Measurements from ENCODE around the gene SLC5A1.

The SLC5A1 gene

GRCh38 chr22:32044913-32045312, 1.9 kb downstream of the SLC5A1 start:
- H3K4me3 ChIP-seq (ENCODE audit: low read length), result no peak overlapping the region
- no peak for DNase-seq (ENCODE audit: low read depth, low spot score)

GRCh38 chr22:32048069-32048468, 5.0 kb downstream of the SLC5A1 start:
- H3K4me3 ChIP-seq (ENCODE audit: low read length), result no peak overlapping the region
- no peak for DNase-seq (ENCODE audit: low read depth, low spot score)

- no peak overlapping the region for H3K4me3 ChIP-seq (ENCODE audit: low read length)
- DNase-seq (ENCODE audit: low read depth, low spot score), result peak; percentile 74
Observed at GRCh38 chr22:32050678-32051515, 7.8 kb downstream of the SLC5A1 start.

- no peak overlapping the region for H3K4me3 ChIP-seq (ENCODE audit: low read length)
- no peak for DNase-seq (ENCODE audit: low read depth, low spot score)
Observed at GRCh38 chr22:32052244-32052643, 9.2 kb downstream of the SLC5A1 start.

- H3K4me3 ChIP-seq (ENCODE audit: low read length), result no peak overlapping the region
- DNase-seq (ENCODE audit: low read depth, low spot score), result no peak
Observed at GRCh38 chr22:32052936-32053791, 10.1 kb downstream of the SLC5A1 start.

- no peak for DNase-seq (ENCODE audit: low read depth, low spot score)
- no peak overlapping the region for H3K4me3 ChIP-seq (ENCODE audit: low read length)
Observed at GRCh38 chr22:32055069-32055468, 12.0 kb downstream of the SLC5A1 start.

- no peak for DNase-seq (ENCODE audit: low read depth, low spot score)
- H3K4me3 ChIP-seq (ENCODE audit: low read length), result no peak overlapping the region
Observed at GRCh38 chr22:32058656-32059260, 15.7 kb downstream of the SLC5A1 start.

- DNase-seq (ENCODE audit: low read depth, low spot score), result no peak
- no peak overlapping the region for H3K4me3 ChIP-seq (ENCODE audit: low read length)
Observed at GRCh38 chr22:32059426-32059825, 16.4 kb downstream of the SLC5A1 start.

- no peak overlapping the region for H3K4me3 ChIP-seq (ENCODE audit: low read length)
- no peak for DNase-seq (ENCODE audit: low read depth, low spot score)
Observed at GRCh38 chr22:32063701-32064100, 20.6 kb downstream of the SLC5A1 start.

GRCh38 chr22:32066820-32067219, 23.8 kb downstream of the SLC5A1 start:
- H3K4me3 ChIP-seq (ENCODE audit: low read length), result no peak overlapping the region
- no peak for DNase-seq (ENCODE audit: low read depth, low spot score)

- DNase-seq (ENCODE audit: low read depth, low spot score), result no peak
- no peak overlapping the region for H3K4me3 ChIP-seq (ENCODE audit: low read length)
Observed at GRCh38 chr22:32067613-32068012, 24.6 kb downstream of the SLC5A1 start.

- no peak for DNase-seq (ENCODE audit: low read depth, low spot score)
- no peak overlapping the region for H3K4me3 ChIP-seq (ENCODE audit: low read length)
Observed at GRCh38 chr22:32069579-32070372, 26.7 kb downstream of the SLC5A1 start.

GRCh38 chr22:32073262-32073661, 30.2 kb downstream of the SLC5A1 start:
- no peak for DNase-seq (ENCODE audit: low read depth, low spot score)

GRCh38 chr22:32073823-32074380, 30.8 kb downstream of the SLC5A1 start:
- no peak overlapping the region for H3K4me3 ChIP-seq (ENCODE audit: low read length)
- DNase-seq (ENCODE audit: low read depth, low spot score), result no peak

More at GRCh38 chr22:32073262-32073661, 30.2 kb downstream of the SLC5A1 start:
- H3K4me3 ChIP-seq (ENCODE audit: low read length), result no peak overlapping the region

GRCh38 chr22:32075997-32076760, 33.1 kb downstream of the SLC5A1 start:
- H3K4me3 ChIP-seq (ENCODE audit: low read length), result no peak overlapping the region
- DNase-seq (ENCODE audit: low read depth, low spot score), result no peak

GRCh38 chr22:32076761-32077084, 33.7 kb downstream of the SLC5A1 start:
- no peak overlapping the region for H3K4me3 ChIP-seq (ENCODE audit: low read length)
- DNase-seq (ENCODE audit: low read depth, low spot score), result no peak

- no peak for DNase-seq (ENCODE audit: low read depth, low spot score)
- no peak overlapping the region for H3K4me3 ChIP-seq (ENCODE audit: low read length)
Observed at GRCh38 chr22:32077151-32077550, 34.1 kb downstream of the SLC5A1 start.

All from Jurkat, Clone E6-1 (cell line).